CD8-positive, alpha-beta memory T cell (primary cell): ENCODE results near the gene FHDC1. TPM values are rescaled to one million over a fixed set of nuclear protein-coding genes. Genes with fewer than 3 reads are reported as not detected.

Experiments
- CTCF ChIA-PET: fragments of 350-600 bp; sonication (Branson Sonifier 250); formaldehyde crosslinking; loops from one replicate; lab custom pipeline; 2021; ENCODE audit warnings: antibody characterized with exemption; lab: Charles Lee
- POLR2A ChIA-PET: fragments of 350-600 bp; sonication (Branson Sonifier 250); formaldehyde crosslinking; loops from one replicate; lab custom pipeline; 2021; ENCODE audit warnings: antibody characterized with exemption; lab: Charles Lee
- DNase-seq, 5 donors: peaks; one replicate each; pipeline versions ENCODE4 v3.0.0 to v3.0.0-alpha.2; 2020 to 2022; ENCODE audit warnings: mixed read lengths in 1 of 5
- H3K27ac ChIP-seq: one replicate; pipeline ENCODE4 v1.7.0; 2013; ENCODE audit warnings: low read depth, mild to moderate bottlenecking, low read length, moderate library complexity
- H3K27me3 ChIP-seq: 2 replicates; pipeline ENCODE4 v1.7.0; 2013; ENCODE audit warnings: low read length, mild to moderate bottlenecking; ENCODE audit not compliant: insufficient read depth, poor library complexity, severe bottlenecking
- H3K36me3 ChIP-seq: 2 replicates; pipeline ENCODE4 v1.7.0; 2013; ENCODE audit warnings: mild to moderate bottlenecking, low read length, moderate library complexity; ENCODE audit not compliant: insufficient read depth
- H3K4me1 ChIP-seq: 2 replicates; pipeline ENCODE4 v1.7.0; 2013; ENCODE audit warnings: mild to moderate bottlenecking, low read length, moderate library complexity; ENCODE audit not compliant: insufficient read depth
- H3K4me3 ChIP-seq: 2 replicates; pipeline ENCODE4 v1.7.0; 2013; ENCODE audit warnings: mild to moderate bottlenecking, low read length
- H3K9me3 ChIP-seq: 2 replicates; pipeline ENCODE4 v1.7.0; 2013; ENCODE audit warnings: mild to moderate bottlenecking, low read length
- H3K27ac Mint-ChIP-seq, 8 donors: one replicate each; pipeline ENCODE4 v1.8.0; 2020 to 2021; ENCODE audit warnings: mixed read lengths in 8 of 8, mild to moderate bottlenecking in 6 of 8, inconsistent platforms in 3 of 8, moderate library complexity in 3 of 8
- H3K27me3 Mint-ChIP-seq, 2 donors: one replicate each; pipeline ENCODE4 v1.8.0; 2020 to 2021; ENCODE audit warnings: mixed read lengths in 2 of 2, mild to moderate bottlenecking in 1 of 2, moderate library complexity in 1 of 2
- H3K36me3 Mint-ChIP-seq, 3 donors: one replicate each; pipeline ENCODE4 v1.8.0; 2020 to 2021; ENCODE audit warnings: mixed read lengths in 3 of 3, inconsistent platforms in 1 of 3, mild to moderate bottlenecking in 1 of 3
- H3K4me1 Mint-ChIP-seq, 3 donors: one replicate each; pipeline ENCODE4 v1.8.0; 2020 to 2021; ENCODE audit warnings: mixed read lengths in 3 of 3, inconsistent platforms in 1 of 3, mild to moderate bottlenecking in 1 of 3
- H3K4me3 Mint-ChIP-seq, 7 donors: one replicate each; pipeline ENCODE4 v1.8.0; 2020 to 2021; ENCODE audit warnings: mixed read lengths in 7 of 7, mild to moderate bottlenecking in 6 of 7, moderate library complexity in 4 of 7, inconsistent platforms in 2 of 7
- H3K9me3 Mint-ChIP-seq, 5 donors: one replicate each; pipeline ENCODE4 v1.8.0; 2020 to 2022; ENCODE audit warnings: mixed read lengths in 5 of 5, mild to moderate bottlenecking in 3 of 5, moderate library complexity in 2 of 5, inconsistent platforms in 1 of 5
- polyA plus RNA-seq: library from polyadenylated mRNA; unstranded; fragments of 300-500 nt; fragmentation: Illumina TruSeq; gene quantifications from one replicate; pipeline ENCODE4 v1.2.3, GENCODE V29; 2021
- total RNA-seq, 2 experiments: library from RNA; stranded (reverse); gene quantifications; one replicate each; pipeline ENCODE4 v1.2.3, GENCODE V29; 2021

FHDC1 gene
- total and polyA plus RNA-seq, 3 experiments from 2014 or later: 0.04 TPM; not detected in 1

DNA sequence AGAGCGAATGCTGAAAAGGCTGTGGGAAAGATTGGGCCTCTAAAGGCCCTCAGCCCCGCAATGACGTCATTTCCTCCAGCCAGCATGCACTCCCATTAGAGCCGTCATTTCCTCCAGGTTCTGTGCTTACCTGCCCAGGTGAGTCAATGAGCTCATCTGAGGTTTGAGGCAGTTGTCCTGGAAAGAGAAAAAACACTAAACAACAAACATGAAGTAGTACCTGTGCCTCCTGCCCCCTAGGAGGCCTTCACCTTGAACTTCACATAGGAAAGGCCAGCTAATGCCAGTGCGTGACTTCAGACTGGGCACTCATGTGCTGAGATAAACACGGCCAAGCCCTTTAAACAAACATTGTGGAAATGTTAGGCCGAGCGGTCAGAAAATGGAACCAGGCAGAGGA, 55.9 kb downstream of the FHDC1 start:
- CTCF ChIA-PET: no interaction called here
- Histone ChIP-seq H3K4me3 (no peak overlapping the region), H3K27ac (no peak overlapping the region), H3K36me3 (no peaks in the 10 kb centered on the region), H3K4me1 (no peaks in the 10 kb centered on the region), H3K27me3 (no peaks in the 10 kb centered on the region), H3K9me3 (no peaks in the 10 kb centered on the region)
- POLR2A ChIA-PET: no interaction called here
- no peaks in the 10 kb centered on the region for H3K9me3 Mint-ChIP-seq
- H3K27ac Mint-ChIP-seq: no peak overlapping the region
- H3K36me3 Mint-ChIP-seq: no peaks in the 10 kb centered on the region
- no peaks in the 10 kb centered on the region for H3K4me1 Mint-ChIP-seq
- no peak for DNase-seq
- H3K4me3 Mint-ChIP-seq: no peak overlapping the region
- H3K27me3 Mint-ChIP-seq: peaks cover 7 to 13% of the 10 kb centered on the region in 2 donors

DNA sequence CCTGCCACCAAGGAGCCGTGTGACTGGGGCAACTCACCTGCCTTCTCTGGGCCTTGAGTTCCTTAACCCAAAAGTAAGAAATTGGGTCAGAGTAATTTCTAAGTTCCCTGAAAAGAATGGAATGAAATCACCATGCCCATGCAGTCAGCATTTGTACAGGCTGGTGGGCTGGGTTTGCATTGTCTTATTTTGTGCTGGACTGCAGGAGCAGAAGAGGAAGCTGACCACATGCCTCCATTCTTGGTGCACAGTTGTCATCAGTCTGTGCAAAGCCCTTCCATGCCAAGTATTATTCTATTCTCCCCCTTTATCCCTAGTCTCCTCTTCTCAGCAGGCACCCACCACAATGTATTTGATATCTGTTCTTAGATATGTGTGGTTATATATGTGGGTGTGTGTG, 56.3 kb downstream of the FHDC1 start:
- no peaks in the 10 kb centered on the region for H3K4me1 Mint-ChIP-seq
- H3K36me3 ChIP-seq: no peaks in the 10 kb centered on the region
- no peaks in the 10 kb centered on the region for H3K9me3 Mint-ChIP-seq
- no peak overlapping the region for H3K27ac Mint-ChIP-seq
- no peak overlapping the region for H3K27ac ChIP-seq
- H3K4me1 ChIP-seq: no peaks in the 10 kb centered on the region
- peaks cover 7 to 13% of the 10 kb centered on the region in 2 donors for H3K27me3 Mint-ChIP-seq
- H3K4me3 Mint-ChIP-seq: no peak overlapping the region
- H3K36me3 Mint-ChIP-seq: no peaks in the 10 kb centered on the region
- DNase-seq: no peak
- CTCF ChIA-PET: no interaction called here
- POLR2A ChIA-PET: no interaction called here
- no peaks in the 10 kb centered on the region for H3K9me3 ChIP-seq
- no peak overlapping the region for H3K4me3 ChIP-seq
- no peaks in the 10 kb centered on the region for H3K27me3 ChIP-seq

DNA sequence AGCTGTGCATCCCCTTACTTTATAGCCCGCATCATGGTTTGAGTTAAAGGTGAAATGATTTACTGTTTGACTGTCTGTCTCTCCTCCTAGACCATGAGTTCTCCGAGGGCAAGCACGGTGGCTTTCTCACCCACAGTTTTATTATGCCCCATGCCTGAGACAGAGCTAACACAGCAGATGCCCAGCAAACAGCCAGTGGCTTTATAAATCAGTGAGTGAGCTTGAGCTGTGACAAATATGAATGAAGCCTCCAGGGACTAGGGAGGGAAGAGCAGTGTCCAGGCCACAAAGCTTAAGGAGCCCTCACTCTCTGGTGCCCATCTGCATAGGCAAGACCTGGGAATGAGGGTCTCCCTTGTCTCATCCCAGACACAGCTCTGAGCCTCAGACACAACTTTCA, 57.9 kb downstream of the FHDC1 start:
- Mint-ChIP-seq H3K4me1 (no peaks in the 10 kb centered on the region), H3K27ac (no peak overlapping the region), H3K27me3 (peaks cover 7 to 24% of the 10 kb centered on the region in 2 donors), H3K36me3 (peaks cover 0 to 2% (median 0%) of the 10 kb centered on the region in 3 donors), H3K9me3 (no peaks in the 10 kb centered on the region), H3K4me3 (no peak overlapping the region)
- H3K36me3 ChIP-seq: no peaks in the 10 kb centered on the region
- ChIA-PET CTCF (interaction anchor here (1.0 kb wide), 1 partner anchor 10 kb away, joined by 4 read pairs; no protein-coding TSS in a partner anchor), POLR2A (no interaction called here)
- DNase-seq: no peak
- no peak overlapping the region for H3K4me3 ChIP-seq
- H3K27ac ChIP-seq: no peak overlapping the region
- H3K27me3 ChIP-seq: no peaks in the 10 kb centered on the region
- no peaks in the 10 kb centered on the region for H3K4me1 ChIP-seq
- no peaks in the 10 kb centered on the region for H3K9me3 ChIP-seq

DNA sequence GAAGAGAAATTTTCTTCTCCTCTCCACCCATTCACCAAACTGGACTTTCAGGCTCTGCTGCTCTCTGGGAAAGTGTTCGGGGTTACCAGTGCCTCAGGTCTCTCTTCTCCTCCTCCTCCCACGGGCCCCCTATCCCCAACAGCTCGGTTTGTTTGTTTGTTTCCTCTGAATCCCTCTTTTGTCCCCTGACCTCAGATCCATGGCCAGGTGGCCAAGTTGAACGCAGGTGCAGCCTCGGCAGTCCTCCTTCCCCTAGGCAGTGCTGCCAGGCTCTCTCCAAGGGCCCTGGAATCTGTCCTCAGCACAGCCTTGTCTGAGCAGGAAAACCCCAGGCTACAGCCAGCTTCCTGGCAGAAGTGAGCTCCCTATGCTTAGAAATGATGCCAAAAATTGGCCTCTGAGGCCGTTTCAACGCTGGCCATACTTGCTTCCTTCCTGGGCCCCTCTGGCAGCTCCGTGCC, 60.0 kb downstream of the FHDC1 start:
- POLR2A ChIA-PET: no interaction called here
- no peak overlapping the region for H3K4me3 ChIP-seq
- no peaks in the 10 kb centered on the region for H3K36me3 ChIP-seq
- peaks cover 7 to 40% of the 10 kb centered on the region in 2 donors for H3K27me3 Mint-ChIP-seq
- H3K27me3 ChIP-seq: no peaks in the 10 kb centered on the region
- no peak overlapping the region for H3K27ac ChIP-seq
- no peak overlapping the region for H3K4me3 Mint-ChIP-seq
- H3K36me3 Mint-ChIP-seq: peaks cover 0 to 2% (median 0%) of the 10 kb centered on the region in 3 donors
- no peak for DNase-seq
- CTCF ChIA-PET: interaction anchor here (1.2 kb wide), 1 partner anchor 12 kb away, joined by 3 read pairs; no protein-coding TSS in a partner anchor
- H3K9me3 Mint-ChIP-seq: no peaks in the 10 kb centered on the region
- H3K9me3 ChIP-seq: no peaks in the 10 kb centered on the region
- H3K4me1 Mint-ChIP-seq: no peaks in the 10 kb centered on the region
- H3K4me1 ChIP-seq: no peaks in the 10 kb centered on the region
- peak overlapping the region in 1 of 8 donors; percentile 17 for H3K27ac Mint-ChIP-seq

DNA sequence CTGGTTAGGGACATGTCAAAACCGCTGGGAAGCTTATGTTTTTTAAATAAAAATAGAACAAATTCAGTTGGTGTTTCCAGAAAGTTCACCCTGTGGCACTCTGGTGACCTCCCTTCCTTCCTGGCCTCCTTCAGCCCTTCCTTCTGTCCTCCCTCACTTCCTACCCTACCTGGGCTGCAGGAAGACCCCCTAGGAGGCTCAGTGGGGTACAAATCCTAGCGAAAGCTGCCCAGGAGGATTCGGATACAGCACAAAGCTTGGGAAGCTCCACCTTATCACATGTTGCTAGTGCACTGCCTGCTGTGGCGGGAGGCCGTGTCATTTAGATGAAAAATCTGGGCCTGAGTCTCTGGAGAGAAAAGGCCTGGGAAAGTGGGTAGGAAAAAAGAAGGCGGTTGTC, 60.5 kb downstream of the FHDC1 start:
- Mint-ChIP-seq H3K4me1 (no peaks in the 10 kb centered on the region), H3K27me3 (peaks cover 7 to 44% of the 10 kb centered on the region in 2 donors), H3K9me3 (no peaks in the 10 kb centered on the region), H3K27ac (no peak overlapping the region), H3K36me3 (peaks cover 0 to 2% (median 0%) of the 10 kb centered on the region in 3 donors), H3K4me3 (no peak overlapping the region)
- no peaks in the 10 kb centered on the region for H3K4me1 ChIP-seq
- H3K36me3 ChIP-seq: no peaks in the 10 kb centered on the region
- H3K27ac ChIP-seq: no peak overlapping the region
- no peak for DNase-seq
- no peaks in the 10 kb centered on the region for H3K27me3 ChIP-seq
- no peaks in the 10 kb centered on the region for H3K9me3 ChIP-seq
- no peak overlapping the region for H3K4me3 ChIP-seq
- POLR2A ChIA-PET: no interaction called here
- CTCF ChIA-PET: no interaction called here

DNA sequence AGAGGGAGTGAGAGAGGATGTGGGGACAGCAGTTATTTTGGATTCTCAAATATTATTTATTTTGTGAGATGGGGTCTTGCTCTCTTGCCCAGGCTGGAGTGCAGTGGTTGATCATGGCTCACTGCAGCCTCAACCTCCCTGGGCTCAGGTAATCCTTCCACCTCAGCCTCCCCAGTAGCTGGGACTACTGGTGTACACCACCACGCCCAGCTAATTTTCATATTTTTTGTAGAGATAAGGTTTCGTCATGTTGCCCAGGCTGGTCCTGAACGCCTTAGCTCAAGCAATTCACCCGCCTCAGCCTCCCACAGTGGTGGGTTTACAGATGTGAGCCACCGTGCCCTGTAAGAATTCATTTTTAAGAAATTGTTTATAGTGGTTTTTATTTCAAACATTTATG, 61.2 kb downstream of the FHDC1 start:
- Histone ChIP-seq H3K9me3 (no peaks in the 10 kb centered on the region), H3K27ac (no peak overlapping the region), H3K27me3 (no peaks in the 10 kb centered on the region), H3K4me3 (no peak overlapping the region), H3K36me3 (no peaks in the 10 kb centered on the region), H3K4me1 (no peaks in the 10 kb centered on the region)
- Mint-ChIP-seq H3K4me1 (no peaks in the 10 kb centered on the region), H3K27me3 (peaks cover 6 to 48% of the 10 kb centered on the region in 2 donors), H3K4me3 (no peak overlapping the region), H3K36me3 (peaks cover 0 to 2% (median 0%) of the 10 kb centered on the region in 3 donors), H3K27ac (no peak overlapping the region), H3K9me3 (no peaks in the 10 kb centered on the region)
- CTCF ChIA-PET: no interaction called here
- POLR2A ChIA-PET: no interaction called here
- no peak for DNase-seq

DNA sequence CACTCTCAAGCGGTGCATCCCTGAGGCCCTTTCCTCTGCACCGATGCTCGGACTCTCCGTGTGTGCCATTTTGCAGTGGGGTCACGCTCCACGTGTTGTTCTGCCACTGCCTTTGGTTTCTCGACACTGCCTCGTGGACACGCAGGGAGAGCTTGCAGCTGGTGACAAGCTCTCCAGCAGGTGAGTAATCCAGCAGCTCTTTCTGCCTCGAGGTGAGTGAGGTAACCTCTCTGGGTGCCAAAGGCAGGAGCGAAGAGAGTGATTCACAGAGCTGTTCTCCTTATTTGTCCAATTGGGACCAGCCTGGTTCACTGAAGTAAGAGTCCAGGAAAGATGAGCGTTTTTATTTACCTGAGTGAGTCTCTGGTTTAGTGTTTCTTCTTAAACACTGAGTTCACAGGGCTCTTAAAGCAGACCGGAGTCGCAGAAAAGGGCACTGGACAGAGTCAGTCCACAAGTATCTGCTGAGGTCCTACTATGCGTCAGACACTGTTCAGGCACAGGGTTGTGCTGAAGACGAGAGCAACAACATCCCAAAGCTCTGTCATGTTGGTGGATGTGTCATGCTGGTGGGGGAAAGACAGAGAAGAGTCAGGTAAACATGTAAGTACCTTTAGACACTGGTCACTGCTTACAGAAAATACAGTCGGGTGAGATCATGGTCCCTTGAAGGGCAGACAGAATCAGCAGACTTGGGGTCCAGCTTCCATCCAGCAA, 61.8 kb downstream of the FHDC1 start:
- Mint-ChIP-seq H3K27me3 (peaks cover 6 to 50% of the 10 kb centered on the region in 2 donors), H3K36me3 (peaks cover 0 to 2% (median 0%) of the 10 kb centered on the region in 3 donors), H3K4me3 (no peak overlapping the region), H3K4me1 (no peaks in the 10 kb centered on the region), H3K9me3 (no peaks in the 10 kb centered on the region), H3K27ac (no peak overlapping the region)
- Histone ChIP-seq H3K9me3 (no peaks in the 10 kb centered on the region), H3K36me3 (no peaks in the 10 kb centered on the region), H3K4me3 (no peak overlapping the region), H3K4me1 (no peaks in the 10 kb centered on the region), H3K27me3 (no peaks in the 10 kb centered on the region), H3K27ac (no peak overlapping the region)
- CTCF ChIA-PET: no interaction called here
- POLR2A ChIA-PET: no interaction called here
- DNase-seq: no peak

DNA sequence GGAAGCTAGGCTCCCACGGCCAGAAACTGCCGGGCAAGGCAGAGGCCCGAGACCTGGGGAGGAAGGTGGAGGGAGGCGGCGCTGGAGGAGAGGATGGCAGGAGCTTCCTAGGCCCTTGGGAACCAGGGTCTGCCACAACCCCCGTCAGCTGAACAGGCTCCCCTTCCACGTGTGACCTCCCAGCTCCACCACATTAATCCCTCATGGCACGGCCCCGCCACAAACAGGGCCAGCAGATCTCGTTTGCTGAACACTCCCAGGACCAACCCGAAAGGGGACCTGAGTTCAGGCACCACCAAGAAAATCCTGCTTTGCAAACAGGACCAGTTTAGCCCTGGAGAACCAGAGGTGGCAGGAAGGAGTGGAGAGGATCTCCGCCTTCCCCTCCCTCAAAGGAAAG, 62.7 kb downstream of the FHDC1 start:
- Histone ChIP-seq H3K27me3 (no peaks in the 10 kb centered on the region), H3K4me1 (no peaks in the 10 kb centered on the region), H3K4me3 (no peak overlapping the region), H3K9me3 (no peaks in the 10 kb centered on the region), H3K27ac (no peak overlapping the region), H3K36me3 (no peaks in the 10 kb centered on the region)
- Mint-ChIP-seq H3K9me3 (no peaks in the 10 kb centered on the region), H3K27me3 (peaks cover 6 to 56% of the 10 kb centered on the region in 2 donors), H3K27ac (no peak overlapping the region), H3K4me1 (no peaks in the 10 kb centered on the region), H3K36me3 (peaks cover 0 to 2% (median 0%) of the 10 kb centered on the region in 3 donors), H3K4me3 (no peak overlapping the region)
- ChIA-PET CTCF (no interaction called here), POLR2A (no interaction called here)
- no peak for DNase-seq
